SK-N-SH treated with all-trans-retinoic acid at 6 μM for 48 hours (cell line): Measurements from ENCODE around the gene ZNF774.
A peak's percentile ranks its signal among the peaks of the same experiment; 100 is the strongest.

ENCODE experiments used
- ATAC-seq: fragments of 200-7000 bp; cut with Tn5 transposase; 3 replicates; pipeline ENCODE4 v1.9.1; 2020; ENCODE audit warnings: mild to moderate bottlenecking, moderate library complexity
- ARNTL ChIP-seq: fragments of 450-650 bp; formaldehyde crosslinking; IDR thresholded peaks from 2 replicates; pipeline ENCODE4 v1.5.0; 2020; ENCODE audit warnings: low read depth, mild to moderate bottlenecking, moderate library complexity, borderline replicate concordance
- BACH2 ChIP-seq: fragments of 250-450 bp; sonication (Bioruptor Pico); IDR thresholded peaks from 2 replicates; pipeline ENCODE4 v1.9.0; 2021; ENCODE audit warnings: mild to moderate bottlenecking, borderline replicate concordance
- CSDC2 ChIP-seq: fragments of 250-450 bp; sonication (Bioruptor Pico); IDR thresholded peaks from 2 replicates; pipeline ENCODE4 v1.5.0; 2020; ENCODE audit warnings: mild to moderate bottlenecking, moderate library complexity
- ESRRG ChIP-seq: fragments of 250-450 bp; sonication (Bioruptor Pico); IDR thresholded peaks from 2 replicates; pipeline ENCODE4 v1.6.1; 2021; ENCODE audit warnings: mild to moderate bottlenecking
- GLIS3 ChIP-seq: fragments of 250-450 bp; sonication (Bioruptor Pico); IDR thresholded peaks from 2 replicates; pipeline ENCODE4 v1.5.0; 2020; ENCODE audit warnings: mild to moderate bottlenecking, moderate library complexity
- ISL1 ChIP-seq: fragments of 250-450 bp; sonication (Bioruptor Pico); IDR thresholded peaks from 2 replicates; pipeline ENCODE4 v2.1.2; 2022; ENCODE audit warnings: mild to moderate bottlenecking, moderate library complexity
- OSR1 ChIP-seq: fragments of 250-450 bp; sonication (Bioruptor Pico); IDR thresholded peaks from 2 replicates; pipeline ENCODE4 v1.8.0; 2022; ENCODE audit warnings: moderate library complexity, mild to moderate bottlenecking, inconsistent platforms
- PPARA ChIP-seq: fragments of 250-450 bp; sonication (Bioruptor Pico); IDR thresholded peaks from 2 replicates; pipeline ENCODE4 v1.5.0; 2020; ENCODE audit warnings: mild to moderate bottlenecking, borderline replicate concordance
- RARB ChIP-seq: fragments of 250-450 bp; sonication (Bioruptor Pico); IDR thresholded peaks from 2 replicates; pipeline ENCODE4 v1.8.0; 2021; ENCODE audit warnings: mild to moderate bottlenecking, moderate library complexity
- SNAI2 ChIP-seq: fragments of 250-450 bp; sonication (Bioruptor Pico); IDR thresholded peaks from 2 replicates; pipeline ENCODE4 v1.5.0; 2020; ENCODE audit warnings: mild to moderate bottlenecking, moderate library complexity
- TCF4 ChIP-seq: fragments of 250-450 bp; sonication (Bioruptor Pico); IDR thresholded peaks from 2 replicates; pipeline ENCODE4 v1.8.0; 2021; ENCODE audit warnings: mild to moderate bottlenecking, moderate library complexity, borderline replicate concordance
- ZC3H10 ChIP-seq: fragments of 250-450 bp; sonication (Bioruptor Pico); IDR thresholded peaks from 2 replicates; pipeline ENCODE4 v1.5.1; 2021; ENCODE audit warnings: mild to moderate bottlenecking, moderate library complexity
- ZFP3 ChIP-seq: fragments of 250-450 bp; sonication (Bioruptor Pico); IDR thresholded peaks from 2 replicates; pipeline ENCODE4 v1.5.0; 2020; ENCODE audit warnings: mild to moderate bottlenecking, moderate library complexity
- ZFP30 ChIP-seq: fragments of 450-650 bp; formaldehyde crosslinking; IDR thresholded peaks from 2 replicates; pipeline ENCODE4 v1.5.0; 2022; ENCODE audit warnings: mild to moderate bottlenecking, moderate library complexity
- ZNF565 ChIP-seq: fragments of 450-650 bp; formaldehyde crosslinking; conservative IDR thresholded peaks from 2 replicates; pipeline ENCODE4 v1.5.0; 2020; ENCODE audit warnings: low read depth, mild to moderate bottlenecking, moderate library complexity
- TF ChIP-seq, protein P1 (sequence below): fragments of 250-450 bp; sonication (Bioruptor Pico); IDR thresholded peaks from 2 replicates; pipeline ENCODE4 v1.5.1; 2020; ENCODE audit warnings: low read depth, mild to moderate bottlenecking, moderate library complexity
- TF ChIP-seq, protein P2 (sequence below): fragments of 250-450 bp; sonication (Bioruptor Pico); IDR thresholded peaks from 2 replicates; pipeline ENCODE4 v1.5.1; 2021; ENCODE audit warnings: mild to moderate bottlenecking, moderate library complexity
- TF ChIP-seq, protein P3 (sequence below): fragments of 250-450 bp; sonication (Bioruptor Pico); IDR thresholded peaks from 2 replicates; pipeline ENCODE4 v1.5.0; 2020; ENCODE audit warnings: mild to moderate bottlenecking, moderate library complexity
- TF ChIP-seq, protein P4 (sequence below): fragments of 250-450 bp; sonication (Bioruptor Pico); IDR thresholded peaks from 2 replicates; pipeline ENCODE4 v1.8.0; 2021; ENCODE audit warnings: low read depth, mild to moderate bottlenecking, moderate library complexity, borderline replicate concordance

The ZNF774 gene

DNA sequence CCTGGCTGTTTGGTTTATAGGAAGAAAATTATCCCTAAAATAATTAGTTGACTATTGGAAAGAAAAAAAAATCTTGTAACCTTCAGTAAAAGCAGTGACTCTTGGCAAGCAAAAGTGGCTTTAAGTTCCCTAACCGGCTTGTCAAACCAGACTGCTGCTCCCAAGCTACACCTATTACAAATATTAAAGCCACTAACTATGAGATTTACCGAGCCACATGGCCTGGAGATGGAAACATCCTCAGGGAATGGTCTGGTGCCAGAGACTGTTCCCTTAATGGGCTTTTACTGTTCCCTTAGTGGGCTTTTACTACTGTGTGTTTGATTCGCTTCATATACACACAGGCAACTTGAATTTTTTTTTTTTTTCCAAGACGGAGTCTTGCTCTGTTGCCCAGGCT lies 35.9 kb upstream of the ZNF774 start:
- ATAC-seq = no peak
- TF ChIP-seq, protein P1, sequence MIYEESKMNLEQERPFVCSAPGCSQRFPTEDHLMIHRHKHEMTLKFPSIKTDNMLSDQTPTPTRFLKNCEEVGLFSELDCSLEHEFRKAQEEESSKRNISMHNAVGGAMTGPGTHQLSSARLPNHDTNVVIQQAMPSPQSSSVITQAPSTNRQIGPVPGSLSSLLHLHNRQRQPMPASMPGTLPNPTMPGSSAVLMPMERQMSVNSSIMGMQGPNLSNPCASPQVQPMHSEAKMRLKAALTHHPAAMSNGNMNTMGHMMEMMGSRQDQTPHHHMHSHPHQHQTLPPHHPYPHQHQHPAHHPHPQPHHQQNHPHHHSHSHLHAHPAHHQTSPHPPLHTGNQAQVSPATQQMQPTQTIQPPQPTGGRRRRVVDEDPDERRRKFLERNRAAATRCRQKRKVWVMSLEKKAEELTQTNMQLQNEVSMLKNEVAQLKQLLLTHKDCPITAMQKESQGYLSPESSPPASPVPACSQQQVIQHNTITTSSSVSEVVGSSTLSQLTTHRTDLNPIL (CRISPR knock-in tag) = no peak
- TF ChIP-seq ISL1 (CRISPR knock-in tag) = no peak

DNA sequence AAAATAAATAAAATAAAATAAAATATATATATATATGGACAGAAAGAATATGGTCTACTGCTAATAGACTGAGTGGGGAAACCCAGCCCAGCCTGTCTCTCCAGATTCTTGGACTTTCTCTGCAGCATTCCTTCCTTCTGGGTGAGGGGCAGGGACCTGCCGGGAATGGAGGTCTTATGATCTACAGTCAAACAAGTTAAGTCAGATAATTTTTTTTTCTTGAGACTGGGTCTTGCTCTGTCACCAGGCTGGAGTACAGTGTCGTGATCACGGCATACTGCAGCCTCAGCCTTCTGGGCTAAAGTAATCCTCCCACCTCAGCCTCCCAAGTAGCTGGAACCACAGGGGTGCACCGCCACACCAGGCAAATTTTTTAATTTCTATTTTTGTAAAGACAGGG lies 33.5 kb upstream of the ZNF774 start:
- TF ChIP-seq ESRRG = no peak
- TF ChIP-seq PPARA = no peak
- no peak for TF ChIP-seq SNAI2 (CRISPR knock-in tag)
- TF ChIP-seq ARNTL (CRISPR knock-in tag) = no peak
- TF ChIP-seq RARB = no peak
- no peak for TF ChIP-seq CSDC2 (CRISPR knock-in tag)
- TF ChIP-seq, protein P2, sequence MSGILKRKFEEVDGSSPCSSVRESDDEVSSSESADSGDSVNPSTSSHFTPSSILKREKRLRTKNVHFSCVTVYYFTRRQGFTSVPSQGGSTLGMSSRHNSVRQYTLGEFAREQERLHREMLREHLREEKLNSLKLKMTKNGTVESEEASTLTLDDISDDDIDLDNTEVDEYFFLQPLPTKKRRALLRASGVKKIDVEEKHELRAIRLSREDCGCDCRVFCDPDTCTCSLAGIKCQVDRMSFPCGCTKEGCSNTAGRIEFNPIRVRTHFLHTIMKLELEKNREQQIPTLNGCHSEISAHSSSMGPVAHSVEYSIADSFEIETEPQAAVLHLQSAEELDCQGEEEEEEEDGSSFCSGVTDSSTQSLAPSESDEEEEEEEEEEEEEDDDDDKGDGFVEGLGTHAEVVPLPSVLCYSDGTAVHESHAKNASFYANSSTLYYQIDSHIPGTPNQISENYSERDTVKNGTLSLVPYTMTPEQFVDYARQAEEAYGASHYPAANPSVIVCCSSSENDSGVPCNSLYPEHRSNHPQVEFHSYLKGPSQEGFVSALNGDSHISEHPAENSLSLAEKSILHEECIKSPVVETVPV (CRISPR knock-in tag) = no peak
- TF ChIP-seq ISL1 (CRISPR knock-in tag) = no peak
- TF ChIP-seq TCF4 (CRISPR knock-in tag) = no peak
- TF ChIP-seq BACH2 = no peak
- TF ChIP-seq, protein P3, sequence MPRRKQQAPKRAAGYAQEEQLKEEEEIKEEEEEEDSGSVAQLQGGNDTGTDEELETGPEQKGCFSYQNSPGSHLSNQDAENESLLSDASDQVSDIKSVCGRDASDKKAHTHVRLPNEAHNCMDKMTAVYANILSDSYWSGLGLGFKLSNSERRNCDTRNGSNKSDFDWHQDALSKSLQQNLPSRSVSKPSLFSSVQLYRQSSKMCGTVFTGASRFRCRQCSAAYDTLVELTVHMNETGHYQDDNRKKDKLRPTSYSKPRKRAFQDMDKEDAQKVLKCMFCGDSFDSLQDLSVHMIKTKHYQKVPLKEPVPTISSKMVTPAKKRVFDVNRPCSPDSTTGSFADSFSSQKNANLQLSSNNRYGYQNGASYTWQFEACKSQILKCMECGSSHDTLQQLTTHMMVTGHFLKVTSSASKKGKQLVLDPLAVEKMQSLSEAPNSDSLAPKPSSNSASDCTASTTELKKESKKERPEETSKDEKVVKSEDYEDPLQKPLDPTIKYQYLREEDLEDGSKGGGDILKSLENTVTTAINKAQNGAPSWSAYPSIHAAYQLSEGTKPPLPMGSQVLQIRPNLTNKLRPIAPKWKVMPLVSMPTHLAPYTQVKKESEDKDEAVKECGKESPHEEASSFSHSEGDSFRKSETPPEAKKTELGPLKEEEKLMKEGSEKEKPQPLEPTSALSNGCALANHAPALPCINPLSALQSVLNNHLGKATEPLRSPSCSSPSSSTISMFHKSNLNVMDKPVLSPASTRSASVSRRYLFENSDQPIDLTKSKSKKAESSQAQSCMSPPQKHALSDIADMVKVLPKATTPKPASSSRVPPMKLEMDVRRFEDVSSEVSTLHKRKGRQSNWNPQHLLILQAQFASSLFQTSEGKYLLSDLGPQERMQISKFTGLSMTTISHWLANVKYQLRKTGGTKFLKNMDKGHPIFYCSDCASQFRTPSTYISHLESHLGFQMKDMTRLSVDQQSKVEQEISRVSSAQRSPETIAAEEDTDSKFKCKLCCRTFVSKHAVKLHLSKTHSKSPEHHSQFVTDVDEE (CRISPR knock-in tag) = no peak
- TF ChIP-seq, protein P4, sequence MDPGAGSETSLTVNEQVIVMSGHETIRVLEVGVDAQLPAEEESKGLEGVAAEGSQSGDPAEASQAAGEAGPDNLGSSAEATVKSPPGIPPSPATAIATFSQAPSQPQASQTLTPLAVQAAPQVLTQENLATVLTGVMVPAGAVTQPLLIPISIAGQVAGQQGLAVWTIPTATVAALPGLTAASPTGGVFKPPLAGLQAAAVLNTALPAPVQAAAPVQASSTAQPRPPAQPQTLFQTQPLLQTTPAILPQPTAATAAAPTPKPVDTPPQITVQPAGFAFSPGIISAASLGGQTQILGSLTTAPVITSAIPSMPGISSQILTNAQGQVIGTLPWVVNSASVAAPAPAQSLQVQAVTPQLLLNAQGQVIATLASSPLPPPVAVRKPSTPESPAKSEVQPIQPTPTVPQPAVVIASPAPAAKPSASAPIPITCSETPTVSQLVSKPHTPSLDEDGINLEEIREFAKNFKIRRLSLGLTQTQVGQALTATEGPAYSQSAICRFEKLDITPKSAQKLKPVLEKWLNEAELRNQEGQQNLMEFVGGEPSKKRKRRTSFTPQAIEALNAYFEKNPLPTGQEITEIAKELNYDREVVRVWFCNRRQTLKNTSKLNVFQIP (CRISPR knock-in tag) = no peak
- TF ChIP-seq ZFP30 (CRISPR knock-in tag) = no peak
- TF ChIP-seq, protein P1 (CRISPR knock-in tag) = no peak
- no peak for TF ChIP-seq ZC3H10 (CRISPR knock-in tag)
- TF ChIP-seq ZFP3 (CRISPR knock-in tag) = no peak
- no peak for TF ChIP-seq GLIS3 (CRISPR knock-in tag)
- no peak for TF ChIP-seq OSR1 (CRISPR knock-in tag)
- no peak for ATAC-seq

DNA sequence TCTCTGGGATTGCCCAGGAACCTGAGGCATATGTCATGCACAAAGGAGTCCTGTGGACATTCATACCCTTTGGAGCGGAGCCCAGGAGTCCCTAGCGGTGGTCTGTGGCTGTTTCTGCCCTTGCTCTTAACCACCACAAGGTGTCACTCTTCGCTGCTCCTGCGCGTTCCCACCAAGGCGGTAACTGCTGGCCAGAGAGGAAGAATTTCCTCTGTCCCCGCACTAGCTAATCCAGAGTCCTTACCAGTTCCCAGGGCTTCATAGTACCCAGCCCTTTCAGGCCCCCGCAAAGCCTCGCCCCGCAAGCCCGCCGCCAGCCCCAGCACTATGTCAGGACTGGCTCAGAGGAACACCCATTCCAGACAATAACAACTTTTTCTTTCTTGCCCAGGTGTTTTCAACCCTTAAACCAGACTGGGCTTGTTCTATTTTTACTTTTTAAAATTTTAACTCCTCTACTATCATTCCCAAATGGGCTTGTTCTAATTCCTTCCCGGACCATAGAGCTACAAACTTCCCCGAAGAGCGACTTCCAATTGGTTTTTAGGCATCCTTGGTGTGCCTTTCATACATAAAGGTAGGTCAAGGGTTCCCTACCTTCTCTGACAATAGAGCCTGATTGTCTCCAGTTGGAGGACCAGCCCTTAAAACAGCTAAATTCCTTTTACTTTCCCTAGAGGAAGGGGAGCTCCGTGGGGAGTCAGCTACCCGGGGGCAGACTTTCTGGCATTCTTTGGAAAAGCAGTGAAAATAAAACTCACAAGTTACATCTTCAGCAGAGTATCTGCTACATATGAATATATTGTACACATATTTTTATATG lies 31.8 kb upstream of the ZNF774 start:
- TF ChIP-seq CSDC2 (CRISPR knock-in tag) (no peak), BACH2 (no peak), SNAI2 (CRISPR knock-in tag) (no peak), ZNF565 (CRISPR knock-in tag) (no peak), ESRRG (no peak), RARB (no peak), TCF4 (CRISPR knock-in tag) (no peak), ISL1 (CRISPR knock-in tag) (no peak), PPARA (no peak), ZFP3 (CRISPR knock-in tag) (no peak), ARNTL (CRISPR knock-in tag) (no peak)
- TF ChIP-seq, protein P1 (CRISPR knock-in tag) = no peak
- TF ChIP-seq, protein P2 (CRISPR knock-in tag) = no peak
- TF ChIP-seq, protein P3 (CRISPR knock-in tag) = no peak
- ATAC-seq = peak; percentile 99
